Smooth muscle cell (in vitro differentiated cells): ENCODE results near the gene NOC2L. TPM values are rescaled to one million over a fixed set of nuclear protein-coding genes. Genes with fewer than 3 reads are reported as not detected.

Source experiments
- DNase-seq: peaks from one replicate; lab custom pipeline; 2025; ENCODE audit not compliant: unreplicated experiment; lab: John Stamatoyannopoulos, UW
- H2AFZ ChIP-seq: fragments of 200-600 bp; sonication (generic); 2 replicates; pipeline ENCODE4 v1.6.0; 2016; ENCODE audit warnings: antibody characterized with exemption, low read depth, mild to moderate bottlenecking
- H3F3A ChIP-seq: fragments of 200-600 bp; sonication (generic); 2 replicates; pipeline ENCODE4 v1.6.0; 2017; ENCODE audit warnings: antibody characterized with exemption, low read depth
- H3K27ac ChIP-seq: fragments of 200-600 bp; sonication (generic); 2 replicates; pipeline ENCODE4 v1.5.1; 2016; ENCODE audit warnings: low read depth, mild to moderate bottlenecking
- H3K27me3 ChIP-seq: fragments of 200-600 bp; sonication (generic); 2 replicates; pipeline ENCODE4 v1.6.1; 2016; ENCODE audit warnings: low read depth, mild to moderate bottlenecking
- H3K36me3 ChIP-seq: fragments of 200-600 bp; sonication (generic); 2 replicates; pipeline ENCODE4 v1.5.1; 2016; ENCODE audit warnings: low read depth
- H3K4me1 ChIP-seq: fragments of 200-600 bp; sonication (generic); 2 replicates; pipeline ENCODE4 v1.5.1; 2016; ENCODE audit warnings: low read depth
- H3K4me2 ChIP-seq: fragments of 200-600 bp; sonication (generic); 2 replicates; pipeline ENCODE4 v1.6.0; 2016; ENCODE audit warnings: mild to moderate bottlenecking
- H3K4me3 ChIP-seq: fragments of 200-600 bp; sonication (generic); 2 replicates; pipeline ENCODE4 v1.5.1; 2016; ENCODE audit warnings: mild to moderate bottlenecking
- H3K79me2 ChIP-seq: fragments of 200-600 bp; sonication (generic); 2 replicates; pipeline ENCODE4 v1.6.0; 2016; ENCODE audit warnings: low read depth, mild to moderate bottlenecking
- H3K9ac ChIP-seq: fragments of 200-600 bp; sonication (generic); 2 replicates; pipeline ENCODE4 v1.6.0; 2016; ENCODE audit warnings: low read depth
- H3K9me3 ChIP-seq: fragments of 200-600 bp; sonication (generic); replicated peaks from 2 replicates; pipeline ENCODE4 v1.5.1; 2016; ENCODE audit warnings: low read depth
- H4K20me1 ChIP-seq: fragments of 200-600 bp; sonication (generic); 2 replicates; pipeline ENCODE4 v1.6.0; 2016; ENCODE audit warnings: low read depth
- CTCF ChIP-seq: fragments of 200-600 bp; sonication (generic); IDR thresholded peaks from 2 replicates; pipeline ENCODE4 v1.5.1; 2017; ENCODE audit warnings: borderline replicate concordance, mild to moderate bottlenecking, antibody characterized with exemption; ENCODE audit not compliant: insufficient read depth, poor library complexity, severe bottlenecking
- WGBS: methylation state at CpG from one replicate; pipeline ENCODE4 v1.1.7; 2016; ENCODE audit warnings: low lambda C conversion rate; 5-methylcytosine and 5-hydroxymethylcytosine counted together
- polyA plus RNA-seq: library from polyadenylated mRNA; unstranded; fragments of >200 nt; fragmentation: Nextera tagmentation; extraction: Ambion mirVana; gene quantifications from 2 replicates; pipeline ENCODE4 v1.2.1, GENCODE V29; 2016
- total RNA-seq: library from RNA; depleted of rRNA; stranded (reverse); fragments of >200 nt; gene quantifications from 2 replicates; pipeline ENCODE4 v1.2.3, GENCODE V29; 2014

The NOC2L gene
- total and polyA plus RNA-seq, 2 experiments from 2014 or later = 38.9 to 64.0 TPM

GRCh38 chr1:984476-984814, 25.4 kb upstream of the NOC2L start:
- 64% methylated on average over 12 of the region's 12 CpGs for WGBS
- H2AFZ ChIP-seq = no peak overlapping the region

GRCh38 chr1:983798-984475, 24.9 kb upstream of the NOC2L start:
- Histone ChIP-seq H3K27ac (no peak overlapping the region), H3K9ac (no peak overlapping the region), H3K9me3 (no peaks in the 10 kb centered on the region), H4K20me1 (no peaks in the 10 kb centered on the region), H3F3A (no peaks in the 10 kb centered on the region), H3K4me1 (no peaks in the 10 kb centered on the region), H2AFZ (no peak overlapping the region), H3K36me3 (no peaks in the 10 kb centered on the region), H3K27me3 (peaks cover 15% of the 10 kb centered on the region), H3K79me2 (no peaks in the 10 kb centered on the region), H3K4me2 (peak overlapping the region; percentile 90), H3K4me3 (peak overlapping the region; percentile 47)
- 39% methylated on average over 14 of the region's 29 CpGs for WGBS
- peak; percentile 40 for DNase-seq
- TF ChIP-seq CTCF = peak; percentile 90

More at GRCh38 chr1:984476-984814, 25.4 kb upstream of the NOC2L start:
- H3K9me3 ChIP-seq = no peaks in the 10 kb centered on the region
- TF ChIP-seq CTCF = no peak
- peak overlapping the region; percentile 90 for H3K4me2 ChIP-seq
- H3K36me3 ChIP-seq = no peaks in the 10 kb centered on the region
- H3K9ac ChIP-seq = no peak overlapping the region
- no peaks in the 10 kb centered on the region for H4K20me1 ChIP-seq
- no peaks in the 10 kb centered on the region for H3K79me2 ChIP-seq
- DNase-seq = no peak
- no peaks in the 10 kb centered on the region for H3F3A ChIP-seq
- H3K27ac ChIP-seq = no peak overlapping the region
- peaks cover 15% of the 10 kb centered on the region for H3K27me3 ChIP-seq
- no peaks in the 10 kb centered on the region for H3K4me1 ChIP-seq
- H3K4me3 ChIP-seq = peak overlapping the region; percentile 47

GRCh38 chr1:982765-983436, 23.8 kb upstream of the NOC2L start:
- no peaks in the 10 kb centered on the region for H3K4me1 ChIP-seq
- H3F3A ChIP-seq = no peaks in the 10 kb centered on the region
- DNase-seq = no peak
- no peaks in the 10 kb centered on the region for H3K79me2 ChIP-seq
- WGBS = 88% methylated on average over 41 of the region's 43 CpGs
- no peak overlapping the region for H3K9ac ChIP-seq
- H3K4me2 ChIP-seq = no peak overlapping the region
- H3K27me3 ChIP-seq = peaks cover 15% of the 10 kb centered on the region
- H2AFZ ChIP-seq = no peak overlapping the region
- H3K27ac ChIP-seq = no peak overlapping the region
- TF ChIP-seq CTCF = no peak
- H3K36me3 ChIP-seq = no peaks in the 10 kb centered on the region
- no peaks in the 10 kb centered on the region for H3K9me3 ChIP-seq
- no peaks in the 10 kb centered on the region for H4K20me1 ChIP-seq
- no peak overlapping the region for H3K4me3 ChIP-seq
